Endothelial cell of umbilical vein (primary cell): ENCODE data around the gene RIMBP2. TPM values are rescaled to one million over a fixed set of nuclear protein-coding genes. Genes with fewer than 3 reads are reported as not detected.

ENCODE experiments used
- BruUV-seq: library from RNA; stranded (reverse); fragments of 400-500 nt; replicated peaks from 2 replicates; lab custom pipeline; 2021; lab: Mats Ljungman, UMichigan
- CTCF ChIA-PET: fragments of 300-600, 350-600 bp; sonication (Branson Sonifier 250); formaldehyde crosslinking; loops from one replicate; lab custom pipeline; 2021; ENCODE audit warnings: antibody characterized with exemption, inconsistent platforms; lab: Charles Lee
- POLR2A ChIA-PET: fragments of 300-600, 350-600 bp; sonication (Branson Sonifier 250); formaldehyde crosslinking; loops from one replicate; lab custom pipeline; 2021; ENCODE audit warnings: antibody characterized with exemption, inconsistent platforms; lab: Charles Lee
- DNase-seq: peaks from one replicate; pipeline ENCODE4 v3.0.0-alpha.2; 2011; ENCODE audit warnings: low read depth, low spot score
- FAIRE-seq: peaks from 2 replicates; lab custom pipeline; 2011; peaks lifted over from hg19 to GRCh38; lab: Jason Lieb, UNC
- H2AFZ ChIP-seq: 2 replicates; pipeline ENCODE4 v1.6.0; 2012; ENCODE audit warnings: low read depth, low read length, control low read depth, inconsistent platforms
- H3K27ac ChIP-seq: 2 replicates; pipeline ENCODE4 v1.5.1; 2011; ENCODE audit warnings: low read depth, mild to moderate bottlenecking, control low read depth, low read length, moderate library complexity; ENCODE audit not compliant: insufficient read depth
- H3K27me3 ChIP-seq, 2 experiments: 2 replicates each; pipeline versions ENCODE4 v1.6.0 to v1.6.1; 2011; ENCODE audit warnings: low read length in 2 of 2, mixed read lengths in 1 of 2; ENCODE audit not compliant: control insufficient read depth in 2 of 2, insufficient read depth in 2 of 2
- H3K36me3 ChIP-seq, 2 experiments: 2 replicates in 1 of 2; 3 replicates in 1 of 2; pipeline ENCODE4 v1.5.1; 2011; ENCODE audit warnings: low read length in 2 of 2, mild to moderate bottlenecking in 1 of 2, moderate library complexity in 1 of 2; ENCODE audit not compliant: control insufficient read depth in 2 of 2, insufficient read depth in 2 of 2; ENCODE audit errors: extremely low read depth in 1 of 2
- H3K4me1 ChIP-seq: 3 replicates; pipeline ENCODE4 v1.5.1; 2011; ENCODE audit warnings: mild to moderate bottlenecking, low read length; ENCODE audit not compliant: control insufficient read depth, insufficient read depth; ENCODE audit errors: extremely low read depth
- H3K4me2 ChIP-seq: 2 replicates; pipeline ENCODE4 v1.6.1; 2011; ENCODE audit warnings: low read length, control low read depth, mixed read lengths; ENCODE audit not compliant: insufficient read depth
- H3K4me3 ChIP-seq, 3 experiments: fragments of 200-600 bp in 1 of 3; sonication (generic), shearing (Covaris generic) in 1 of 3; replicated peaks in 1 of 3; 2 replicates each; pipeline ENCODE4 v1.5.1; 2011 to 2016; ENCODE audit warnings: control low read depth in 3 of 3, low read length in 3 of 3, mild to moderate bottlenecking in 2 of 3, inconsistent platforms in 1 of 3, low read depth in 1 of 3, moderate library complexity in 1 of 3; ENCODE audit not compliant: insufficient read depth in 1 of 3
- H3K79me2 ChIP-seq: 2 replicates; pipeline ENCODE4 v1.6.0; 2012; ENCODE audit warnings: low read length, inconsistent platforms; ENCODE audit not compliant: control insufficient read depth, insufficient read depth
- H3K9ac ChIP-seq: replicated peaks from 2 replicates; pipeline ENCODE3; 2011; ENCODE audit warnings: low read length, control low read depth; ENCODE audit not compliant: insufficient read depth; ENCODE audit errors: extremely low read depth
- H3K9me1 ChIP-seq: replicated peaks from 3 replicates; pipeline ENCODE4 v1.6.0; 2011; ENCODE audit warnings: mild to moderate bottlenecking, low read length; ENCODE audit not compliant: control insufficient read depth, insufficient read depth; ENCODE audit errors: extremely low read depth
- H3K9me3 ChIP-seq: replicated peaks from 2 replicates; pipeline ENCODE4 v1.5.1; 2012; ENCODE audit warnings: low read length, inconsistent platforms; ENCODE audit not compliant: control insufficient read depth, insufficient read depth
- H4K20me1 ChIP-seq: replicated peaks from 2 replicates; pipeline ENCODE3; 2011; ENCODE audit warnings: mild to moderate bottlenecking, low read length; ENCODE audit not compliant: control insufficient read depth, insufficient read depth; ENCODE audit errors: extremely low read depth
- EZH2 ChIP-seq: IDR thresholded peaks from 2 replicates; pipeline ENCODE4 v1.6.1; 2012; ENCODE audit warnings: borderline replicate concordance, low read depth, mild to moderate bottlenecking, moderate library complexity, low read length, inconsistent platforms; ENCODE audit not compliant: severe bottlenecking
- FOS ChIP-seq: IDR thresholded peaks from 2 replicates; pipeline ENCODE4 v1.6.1; 2011; ENCODE audit warnings: mild to moderate bottlenecking, low read length, moderate library complexity, borderline replicate concordance; ENCODE audit not compliant: insufficient read depth
- GATA2 ChIP-seq: IDR thresholded peaks from 2 replicates; pipeline ENCODE4 v1.7.0; 2011; ENCODE audit warnings: low read depth, mild to moderate bottlenecking, moderate library complexity, mixed read lengths, low read length; ENCODE audit not compliant: insufficient read length, insufficient read depth
- JUN ChIP-seq: IDR thresholded peaks from 2 replicates; pipeline ENCODE4 v1.6.1; 2011; ENCODE audit warnings: borderline replicate concordance, low read depth; ENCODE audit not compliant: insufficient read length, insufficient read depth
- MAX ChIP-seq: IDR thresholded peaks from 2 replicates; pipeline ENCODE4 v1.6.1; 2011; ENCODE audit not compliant: insufficient read depth, insufficient read length
- MYC ChIP-seq: IDR thresholded peaks from one replicate; pipeline ENCODE4 v1.6.1; 2011; ENCODE audit warnings: mild to moderate bottlenecking, low read depth, low read length
- POLR2A ChIP-seq: IDR thresholded peaks from 2 replicates; pipeline ENCODE4 v1.6.1; 2012; ENCODE audit warnings: low read depth, mild to moderate bottlenecking, control low read depth, low read length
- POLR2AphosphoS5 ChIP-seq: IDR thresholded peaks from 2 replicates; pipeline ENCODE4 v1.6.1; 2012; ENCODE audit warnings: low read depth, mild to moderate bottlenecking, control low read depth, low read length, moderate library complexity; ENCODE audit not compliant: insufficient read depth
- dilution Hi-C: fragments of 300-500 bp; cut with MboI; formaldehyde crosslinking; loops from one replicate; pipeline ENCODE4 v1.15.0; 2019; ENCODE audit warnings: low sequenced_read_pairs; ENCODE audit not compliant: extremely low pct_ligation_motif_present
- intact Hi-C: fragments of 100-400 bp; cut with micrococcal nuclease; formaldehyde crosslinking; loops from one replicate; pipeline ENCODE4 v1.10.0; 2022
- polyA plus RNA-seq, 4 experiments: library from polyadenylated mRNA; depleted of rRNA in 3 of 4; stranded (reverse) in 3 of 4; unstranded in 1 of 4; fragments of >200 nt; gene quantifications; 2 replicates each; pipeline versions ENCODE4 v1.2.1 to v1.2.3, GENCODE V29; 2011 to 2012; ENCODE audit warnings: missing spikeins in 1 of 4
- total RNA-seq: library from RNA; stranded (reverse); gene quantifications from 2 replicates; pipeline ENCODE4 v1.2.3, GENCODE V29; 2021
- TF ChIP-seq, protein P1 (sequence below), 2 donors: IDR thresholded peaks; 1 replicate in 1 of 2; 2 replicates in 1 of 2; pipeline ENCODE4 v1.5.1; 2011; ENCODE audit warnings: low read length in 2 of 2, mild to moderate bottlenecking in 2 of 2, moderate library complexity in 2 of 2, control low read depth in 1 of 2, inconsistent platforms in 1 of 2, low read depth in 1 of 2; ENCODE audit not compliant: insufficient read depth in 1 of 2; ENCODE audit errors: extremely low read depth in 1 of 2

The RIMBP2 gene
- total and polyA plus RNA-seq, 2 donors (not counting 3 experiments of a cell fraction or from before 2014, with no cell fraction given), result 0.04 TPM; not detected in 1

DNA sequence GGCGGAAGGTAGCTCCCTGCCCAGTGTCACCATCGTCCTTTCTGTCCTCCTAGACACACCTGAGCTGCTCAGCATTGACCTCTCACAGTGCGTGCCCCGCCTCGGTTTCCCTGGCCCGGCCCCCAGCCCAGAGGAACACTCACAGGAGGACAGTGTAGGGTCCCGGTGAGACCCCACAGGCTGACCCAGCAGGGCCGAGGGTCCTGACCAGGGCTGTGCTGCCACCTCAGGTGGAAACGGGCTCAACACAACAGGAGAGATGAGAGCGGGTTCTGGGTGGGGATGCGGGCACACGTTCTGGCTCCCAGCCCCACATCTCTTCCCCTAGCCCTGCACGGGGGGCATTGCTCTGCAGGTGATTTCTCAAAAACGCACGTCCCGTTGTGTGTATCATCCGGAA is 280.3 kb downstream of the RIMBP2 start:
- Histone ChIP-seq H3K9ac (no peak overlapping the region), H3K4me2 (no peak overlapping the region), H3K9me1 (no peaks in the 10 kb centered on the region), H3K27me3 (no peaks in the 10 kb centered on the region), H3K27ac (no peak overlapping the region), H3K4me1 (no peaks in the 10 kb centered on the region), H3K9me3 (peaks cover 10% of the 10 kb centered on the region), H2AFZ (no peak overlapping the region), H4K20me1 (no peaks in the 10 kb centered on the region), H3K4me3 (no peak overlapping the region), H3K79me2 (no peaks in the 10 kb centered on the region), H3K36me3 (no peaks in the 10 kb centered on the region)
- no TSS peak for BruUV-seq
- CTCF ChIA-PET, result no interaction called here
- FAIRE-seq (no peak), DNase-seq (no peak)
- TF ChIP-seq JUN, result no peak
- TF ChIP-seq MYC, result no peak
- TF ChIP-seq GATA2, result no peak
- TF ChIP-seq POLR2AphosphoS5, result no peak
- TF ChIP-seq FOS, result no peak
- TF ChIP-seq MAX, result no peak
- no peak for TF ChIP-seq EZH2
- no peak for TF ChIP-seq POLR2A
- TF ChIP-seq, protein P1, sequence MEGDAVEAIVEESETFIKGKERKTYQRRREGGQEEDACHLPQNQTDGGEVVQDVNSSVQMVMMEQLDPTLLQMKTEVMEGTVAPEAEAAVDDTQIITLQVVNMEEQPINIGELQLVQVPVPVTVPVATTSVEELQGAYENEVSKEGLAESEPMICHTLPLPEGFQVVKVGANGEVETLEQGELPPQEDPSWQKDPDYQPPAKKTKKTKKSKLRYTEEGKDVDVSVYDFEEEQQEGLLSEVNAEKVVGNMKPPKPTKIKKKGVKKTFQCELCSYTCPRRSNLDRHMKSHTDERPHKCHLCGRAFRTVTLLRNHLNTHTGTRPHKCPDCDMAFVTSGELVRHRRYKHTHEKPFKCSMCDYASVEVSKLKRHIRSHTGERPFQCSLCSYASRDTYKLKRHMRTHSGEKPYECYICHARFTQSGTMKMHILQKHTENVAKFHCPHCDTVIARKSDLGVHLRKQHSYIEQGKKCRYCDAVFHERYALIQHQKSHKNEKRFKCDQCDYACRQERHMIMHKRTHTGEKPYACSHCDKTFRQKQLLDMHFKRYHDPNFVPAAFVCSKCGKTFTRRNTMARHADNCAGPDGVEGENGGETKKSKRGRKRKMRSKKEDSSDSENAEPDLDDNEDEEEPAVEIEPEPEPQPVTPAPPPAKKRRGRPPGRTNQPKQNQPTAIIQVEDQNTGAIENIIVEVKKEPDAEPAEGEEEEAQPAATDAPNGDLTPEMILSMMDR (IDR thresholded peaks at IDR 0.05; ENCODE audit: extremely low read depth in 1 of 2, insufficient read depth in 1 of 2, low read depth in 1 of 2, low read length in 2 of 2), result no peak
- dilution Hi-C loops, result no loop called here
- POLR2A ChIA-PET, result no interaction called here
- intact Hi-C loops, result no loop called here
